Mucosa of descending colon (tissue), 3 donors: ENCODE results near the gene CERS6. TPM values are rescaled to one million over a fixed set of nuclear protein-coding genes. Genes with fewer than 3 reads are reported as not detected.

ENCODE experiments used
- ATAC-seq: fragments of 200-7000 bp; cut with Tn5 transposase; one replicate; pipeline ENCODE4 v1.9.1; 2020; ENCODE audit warnings: mild to moderate bottlenecking, moderate library complexity
- DNase-seq, 3 donors: peaks; one replicate each; pipeline ENCODE4 v3.0.0-alpha.2; 2020
- H3K36me3 ChIP-seq: fragments of 200-600 bp; one replicate; pipeline ENCODE4 v1.8.0; 2021; ENCODE audit warnings: low read depth, mild to moderate bottlenecking
- H3K4me1 ChIP-seq: fragments of 200-600 bp; one replicate; pipeline ENCODE4 v1.8.0; 2021; ENCODE audit warnings: low read depth, mild to moderate bottlenecking
- H3K4me3 ChIP-seq: fragments of 200-600 bp; one replicate; pipeline ENCODE4 v1.8.0; 2021; ENCODE audit warnings: mild to moderate bottlenecking
- H3K9me3 ChIP-seq: fragments of 200-600 bp; one replicate; pipeline ENCODE4 v1.8.0; 2021; ENCODE audit warnings: mild to moderate bottlenecking
- intact Hi-C, 2 donors: fragments of 100-400 bp; cut with DNase I in 1 of 2; cut with micrococcal nuclease in 1 of 2; formaldehyde crosslinking; loops; one replicate each; pipeline versions ENCODE4 v1.11.0 to v1.11.1; 2022; cut with DNase I, micrococcal nuclease
- total RNA-seq, 3 donors: library from RNA; stranded (reverse); fragmentation: NEBNext Ultra II Directional in 2 of 3; extraction: Animal tissue kit (Norgen Biotek cat#: 25700) in 2 of 3; gene quantifications; one replicate each; pipeline versions ENCODE4 v1.2.1 to v1.2.4, GENCODE V29; 2021 to 2023
- TF ChIP-seq, protein P1 (sequence below): fragments of 200-600 bp; IDR thresholded peaks from one replicate; pipeline ENCODE4 v1.8.0; 2022; ENCODE audit warnings: antibody characterized with exemption, mild to moderate bottlenecking
- donor health status: DM: no; HTN: no; CAD: no; lungs with moderate emphysema.
- donor health status: DM: no; HTN: no; CAD: no.
- donor health status: DM: no; HTN: yes; CAD: no.

CERS6 gene
- total RNA-seq, 3 donors from 2014 or later = 27.4 to 67.2 (median 65.0) TPM

DNA sequence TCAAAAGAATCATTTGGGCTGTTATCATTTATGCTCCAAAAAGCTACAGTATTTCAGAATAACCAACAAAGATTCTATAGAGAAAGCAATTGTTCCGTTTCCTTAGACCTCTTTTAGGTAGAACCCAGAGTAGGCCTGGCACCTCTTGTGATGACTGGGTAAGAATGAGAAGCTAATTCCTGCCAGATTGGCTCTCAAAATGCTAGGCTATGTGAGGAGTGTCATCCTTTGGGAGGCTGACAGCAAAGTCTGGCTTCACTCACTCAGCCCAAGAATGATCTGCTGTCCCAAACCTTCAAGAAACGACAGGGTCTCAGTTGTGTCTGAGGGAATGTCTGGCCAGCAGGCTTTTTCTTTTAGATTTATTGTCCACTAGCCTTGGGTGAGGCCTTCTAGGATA, 4.5 kb downstream of the CERS6 start:
- intact Hi-C loops = no loop called here
- no peaks in the 10 kb centered on the region for H3K4me1 ChIP-seq
- no peak overlapping the region for H3K4me3 ChIP-seq
- ATAC-seq (no peak), DNase-seq (no peak)
- H3K36me3 ChIP-seq = no peaks in the 10 kb centered on the region
- TF ChIP-seq, protein P1, sequence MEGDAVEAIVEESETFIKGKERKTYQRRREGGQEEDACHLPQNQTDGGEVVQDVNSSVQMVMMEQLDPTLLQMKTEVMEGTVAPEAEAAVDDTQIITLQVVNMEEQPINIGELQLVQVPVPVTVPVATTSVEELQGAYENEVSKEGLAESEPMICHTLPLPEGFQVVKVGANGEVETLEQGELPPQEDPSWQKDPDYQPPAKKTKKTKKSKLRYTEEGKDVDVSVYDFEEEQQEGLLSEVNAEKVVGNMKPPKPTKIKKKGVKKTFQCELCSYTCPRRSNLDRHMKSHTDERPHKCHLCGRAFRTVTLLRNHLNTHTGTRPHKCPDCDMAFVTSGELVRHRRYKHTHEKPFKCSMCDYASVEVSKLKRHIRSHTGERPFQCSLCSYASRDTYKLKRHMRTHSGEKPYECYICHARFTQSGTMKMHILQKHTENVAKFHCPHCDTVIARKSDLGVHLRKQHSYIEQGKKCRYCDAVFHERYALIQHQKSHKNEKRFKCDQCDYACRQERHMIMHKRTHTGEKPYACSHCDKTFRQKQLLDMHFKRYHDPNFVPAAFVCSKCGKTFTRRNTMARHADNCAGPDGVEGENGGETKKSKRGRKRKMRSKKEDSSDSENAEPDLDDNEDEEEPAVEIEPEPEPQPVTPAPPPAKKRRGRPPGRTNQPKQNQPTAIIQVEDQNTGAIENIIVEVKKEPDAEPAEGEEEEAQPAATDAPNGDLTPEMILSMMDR = no peak
- H3K9me3 ChIP-seq = no peaks in the 10 kb centered on the region

DNA sequence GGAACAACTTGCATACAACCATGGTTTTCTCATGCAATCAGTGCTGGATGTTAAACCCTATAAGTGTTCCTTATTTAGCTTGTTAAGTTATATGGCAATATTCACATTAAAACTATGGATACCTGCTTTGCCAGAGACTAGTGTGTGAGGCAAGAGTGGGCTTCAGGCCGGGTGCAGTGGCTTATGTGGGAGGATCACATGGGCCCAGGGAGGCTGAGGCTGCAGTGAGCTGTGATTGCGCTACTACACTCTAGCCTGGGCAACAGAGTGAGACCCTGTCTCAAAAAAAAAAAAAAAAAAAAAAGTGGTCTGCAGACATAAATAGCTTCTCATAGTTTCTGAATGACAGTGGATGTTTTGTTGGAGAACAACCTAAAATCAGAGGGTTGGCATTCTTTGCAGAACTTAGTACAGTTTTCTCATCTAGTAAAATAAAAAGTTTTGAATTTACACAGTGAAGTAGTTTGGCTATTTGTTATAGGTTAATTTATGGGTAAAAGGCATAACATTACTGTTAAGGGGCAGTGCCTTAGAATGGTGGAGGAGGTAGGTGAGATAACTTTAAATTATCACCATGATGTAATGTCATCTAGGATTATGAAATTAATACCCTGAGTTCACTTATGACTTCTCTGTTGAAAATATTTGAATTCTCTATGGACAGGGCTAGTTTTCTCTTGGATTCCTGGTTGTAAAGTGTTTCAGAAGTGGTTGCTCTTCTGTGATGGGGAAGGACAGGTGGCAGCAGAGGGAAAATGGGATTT, 5.3 kb downstream of the CERS6 start:
- DNase-seq (no peak), ATAC-seq (no peak)
- Histone ChIP-seq H3K4me1 (no peaks in the 10 kb centered on the region), H3K4me3 (no peak overlapping the region), H3K36me3 (no peaks in the 10 kb centered on the region), H3K9me3 (no peaks in the 10 kb centered on the region)
- intact Hi-C loops = no loop called here
- TF ChIP-seq, protein P1 = no peak

DNA sequence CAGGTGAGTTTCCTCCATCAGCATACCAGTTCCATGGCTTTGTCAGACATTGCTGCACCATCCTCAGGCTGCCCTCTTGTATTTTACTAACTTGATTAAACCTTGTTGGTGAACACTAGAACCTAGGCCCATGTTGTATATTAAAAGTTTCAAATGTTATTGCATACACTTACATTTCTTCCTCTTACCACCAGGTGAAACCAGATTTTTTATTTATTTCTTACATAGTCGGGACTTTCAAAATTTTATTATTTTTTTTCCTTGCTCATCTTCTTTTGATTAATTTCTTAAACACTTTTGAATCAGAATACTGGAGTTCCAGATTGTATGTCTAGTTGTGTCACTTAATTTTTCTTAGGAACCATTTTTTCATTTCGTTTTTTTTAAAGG, 5.9 kb downstream of the CERS6 start:
- H3K4me3 ChIP-seq = no peak overlapping the region
- H3K36me3 ChIP-seq = no peaks in the 10 kb centered on the region
- TF ChIP-seq, protein P1 = no peak
- no peaks in the 10 kb centered on the region for H3K9me3 ChIP-seq
- peaks cover 2% of the 10 kb centered on the region for H3K4me1 ChIP-seq
- DNase-seq (no peak), ATAC-seq (no peak)
- intact Hi-C loops = no loop called here

- no peak overlapping the region for H3K4me3 ChIP-seq
- DNase-seq = no peak
- no peaks in the 10 kb centered on the region for H3K9me3 ChIP-seq
- TF ChIP-seq, protein P1 = no peak
- H3K4me1 ChIP-seq = peaks cover 7% of the 10 kb centered on the region
- no peak for ATAC-seq
- intact Hi-C loops = no loop called here
- no peaks in the 10 kb centered on the region for H3K36me3 ChIP-seq
Measured at GRCh38 chr2:168462543-168463045, 6.5 kb downstream of the CERS6 start.

DNA sequence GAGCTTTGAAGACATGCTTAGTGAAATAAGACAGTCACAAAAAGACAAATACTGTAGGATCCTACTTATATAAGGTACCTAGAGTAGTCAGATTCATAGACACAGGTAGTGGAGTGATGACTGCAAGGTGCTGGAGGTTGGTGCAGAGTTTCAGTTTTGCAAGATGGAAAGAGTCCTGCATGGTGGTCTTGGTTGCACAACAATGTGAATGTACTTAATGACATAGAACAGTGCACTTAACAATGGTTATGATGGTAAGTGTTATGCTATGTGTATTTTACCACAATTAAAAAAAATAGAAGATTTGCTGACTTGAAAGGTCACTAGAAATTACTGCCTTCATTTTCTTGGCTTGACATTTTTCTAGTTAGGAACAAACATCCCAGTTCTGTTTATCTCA, 9.5 kb downstream of the CERS6 start:
- Histone ChIP-seq H3K4me3 (no peak overlapping the region), H3K36me3 (no peaks in the 10 kb centered on the region), H3K9me3 (no peaks in the 10 kb centered on the region), H3K4me1 (peaks cover 22% of the 10 kb centered on the region)
- no peak for DNase-seq
- no peak for ATAC-seq
- intact Hi-C loops = no loop called here
- TF ChIP-seq, protein P1 = no peak
